Astrocyte of the spinal cord (primary cell): Measurements from ENCODE around the gene HNF4A.

Experiments
- DNase-seq: peaks from one replicate; pipeline ENCODE4 v3.0.0; 2011; ENCODE audit warnings: low read depth, low spot score
- H3K4me3 ChIP-seq: 2 replicates; pipeline ENCODE4 v1.5.1; 2011; ENCODE audit warnings: low read depth, mild to moderate bottlenecking, low read length, moderate library complexity
- CTCF ChIP-seq: IDR thresholded peaks from 2 replicates; pipeline ENCODE4 v1.5.1; 2012; ENCODE audit warnings: low read depth, mild to moderate bottlenecking, low read length, inconsistent platforms
- in situ Hi-C: cut with HindIII; loops from 2 replicates; pipeline ENCODE4 v1.10.0; 2017; ENCODE audit warnings: low sequenced_read_pairs

Gene HNF4A

GRCh38 chr20:44409132-44409600, 53.7 kb downstream of the HNF4A start:
- in situ Hi-C loops, result no loop called here
- H3K4me3 ChIP-seq, result no peak overlapping the region
- no peak for TF ChIP-seq CTCF
- peak; percentile 70 for DNase-seq

- in situ Hi-C loops, result no loop called here
- DNase-seq, result no peak
Observed at GRCh38 chr20:44410583-44411019, 55.1 kb downstream of the HNF4A start.

GRCh38 chr20:44411020-44411756, 55.7 kb downstream of the HNF4A start:
- no peak for DNase-seq
- in situ Hi-C loops, result no loop called here
- no peak overlapping the region for H3K4me3 ChIP-seq
- no peak for TF ChIP-seq CTCF

More at GRCh38 chr20:44410583-44411019, 55.1 kb downstream of the HNF4A start:
- no peak for TF ChIP-seq CTCF
- H3K4me3 ChIP-seq, result no peak overlapping the region

- no peak for TF ChIP-seq CTCF
- DNase-seq, result no peak
- in situ Hi-C loops, result no loop called here
- no peak overlapping the region for H3K4me3 ChIP-seq
Observed at GRCh38 chr20:44411757-44412401, 56.4 kb downstream of the HNF4A start.

- TF ChIP-seq CTCF, result no peak
- no peak for DNase-seq
- H3K4me3 ChIP-seq, result no peak overlapping the region
- in situ Hi-C loops, result no loop called here
Observed at GRCh38 chr20:44412402-44413144, 57.1 kb downstream of the HNF4A start.

GRCh38 chr20:44413575-44414345, 58.3 kb downstream of the HNF4A start:
- in situ Hi-C loops, result no loop called here
- no peak overlapping the region for H3K4me3 ChIP-seq
- no peak for DNase-seq
- no peak for TF ChIP-seq CTCF
